HG02678 (cell line): ENCODE measurements around the gene GPATCH8.

Source experiments
- ATAC-seq: cut with Tn5 transposase; IDR thresholded peaks from one replicate; pipeline ENCODE4 v1.9.1; 2021; ENCODE audit warnings: mild to moderate bottlenecking, moderate library complexity; ENCODE audit not compliant: unreplicated experiment

Gene GPATCH8

DNA sequence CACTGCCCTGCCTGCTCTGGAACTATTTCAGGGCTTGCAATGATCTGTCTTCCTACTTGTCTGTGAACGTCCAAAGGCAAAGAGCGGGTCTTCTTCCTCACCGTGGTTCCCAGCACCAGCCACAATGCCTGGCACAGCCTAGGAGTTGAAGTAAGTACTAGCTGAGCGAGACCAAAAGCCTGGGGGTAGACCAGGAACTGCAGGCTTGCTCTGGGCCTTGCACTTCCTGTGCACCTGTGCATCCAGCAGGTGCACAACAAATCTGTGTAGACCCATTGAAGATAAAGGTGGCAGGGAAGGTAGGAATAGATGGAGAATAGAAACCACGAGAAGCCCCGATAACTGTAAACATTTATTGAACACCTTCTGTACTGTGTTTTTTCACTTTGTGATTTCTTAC is 144.2 kb downstream of the GPATCH8 start:
- no peak for ATAC-seq

DNA sequence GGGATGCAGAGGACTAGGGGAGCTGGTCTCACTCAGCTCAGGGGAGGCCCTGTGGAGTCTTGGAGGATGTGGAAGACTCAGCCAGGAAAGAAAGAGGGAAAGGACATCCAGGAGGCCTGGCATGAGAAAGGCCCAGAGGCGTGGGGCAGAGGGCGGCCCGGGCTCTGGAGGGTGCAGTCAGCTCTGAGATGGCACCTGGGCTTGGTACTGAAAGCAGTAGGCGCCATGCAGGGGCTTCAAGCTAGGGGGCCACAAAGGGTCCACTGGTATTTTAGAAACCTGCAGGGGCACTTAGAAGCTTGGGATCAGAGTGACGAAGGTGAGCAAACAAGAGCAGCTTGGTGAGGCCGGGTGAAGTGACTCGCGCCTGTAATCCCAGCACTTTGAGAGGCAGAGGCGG is 145.1 kb downstream of the GPATCH8 start:
- ATAC-seq, result no peak

DNA sequence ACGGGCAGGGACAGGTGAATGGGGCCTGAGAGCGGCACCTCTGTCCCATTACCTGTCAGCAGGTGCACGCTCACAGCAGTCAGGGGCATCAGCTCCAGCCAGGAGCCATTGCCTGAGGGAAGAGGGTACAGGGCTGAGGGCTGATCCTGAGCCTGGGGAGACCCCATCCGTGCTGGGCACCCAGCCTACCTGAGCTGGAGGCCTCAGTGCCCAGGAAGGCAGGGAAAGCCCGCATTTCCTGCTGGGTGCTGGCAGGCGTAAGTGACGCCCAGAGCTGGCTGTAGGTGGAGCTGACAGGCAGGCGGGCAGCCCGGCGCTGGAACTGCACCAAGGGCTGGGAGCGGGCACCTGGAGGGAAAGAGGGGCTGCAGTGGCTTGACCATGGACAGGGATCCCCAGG is 147.0 kb downstream of the GPATCH8 start:
- no peak for ATAC-seq

DNA sequence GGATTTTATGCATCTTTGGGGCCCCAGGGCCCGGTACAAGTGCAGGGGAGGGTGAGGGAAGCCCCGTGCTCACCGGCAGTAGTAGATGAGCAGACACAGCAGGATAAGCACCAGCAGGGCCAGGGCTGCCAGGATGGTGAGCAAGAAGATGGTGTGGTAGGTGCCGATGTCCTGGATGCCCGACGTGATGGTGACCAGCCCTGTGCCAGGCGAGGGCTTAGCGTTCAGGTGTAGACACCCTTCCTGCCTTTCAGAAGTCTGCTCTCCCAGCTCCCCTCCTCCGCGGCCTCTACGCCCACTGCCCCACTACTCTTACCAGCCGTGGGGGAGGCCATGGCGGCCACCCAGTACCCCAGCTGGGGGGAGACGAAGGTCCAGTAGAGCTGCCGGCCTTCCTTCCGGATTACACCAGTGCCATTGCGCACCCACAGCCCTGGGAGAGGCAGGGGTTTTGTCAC is 147.5 kb downstream of the GPATCH8 start:
- ATAC-seq, result no peak

DNA sequence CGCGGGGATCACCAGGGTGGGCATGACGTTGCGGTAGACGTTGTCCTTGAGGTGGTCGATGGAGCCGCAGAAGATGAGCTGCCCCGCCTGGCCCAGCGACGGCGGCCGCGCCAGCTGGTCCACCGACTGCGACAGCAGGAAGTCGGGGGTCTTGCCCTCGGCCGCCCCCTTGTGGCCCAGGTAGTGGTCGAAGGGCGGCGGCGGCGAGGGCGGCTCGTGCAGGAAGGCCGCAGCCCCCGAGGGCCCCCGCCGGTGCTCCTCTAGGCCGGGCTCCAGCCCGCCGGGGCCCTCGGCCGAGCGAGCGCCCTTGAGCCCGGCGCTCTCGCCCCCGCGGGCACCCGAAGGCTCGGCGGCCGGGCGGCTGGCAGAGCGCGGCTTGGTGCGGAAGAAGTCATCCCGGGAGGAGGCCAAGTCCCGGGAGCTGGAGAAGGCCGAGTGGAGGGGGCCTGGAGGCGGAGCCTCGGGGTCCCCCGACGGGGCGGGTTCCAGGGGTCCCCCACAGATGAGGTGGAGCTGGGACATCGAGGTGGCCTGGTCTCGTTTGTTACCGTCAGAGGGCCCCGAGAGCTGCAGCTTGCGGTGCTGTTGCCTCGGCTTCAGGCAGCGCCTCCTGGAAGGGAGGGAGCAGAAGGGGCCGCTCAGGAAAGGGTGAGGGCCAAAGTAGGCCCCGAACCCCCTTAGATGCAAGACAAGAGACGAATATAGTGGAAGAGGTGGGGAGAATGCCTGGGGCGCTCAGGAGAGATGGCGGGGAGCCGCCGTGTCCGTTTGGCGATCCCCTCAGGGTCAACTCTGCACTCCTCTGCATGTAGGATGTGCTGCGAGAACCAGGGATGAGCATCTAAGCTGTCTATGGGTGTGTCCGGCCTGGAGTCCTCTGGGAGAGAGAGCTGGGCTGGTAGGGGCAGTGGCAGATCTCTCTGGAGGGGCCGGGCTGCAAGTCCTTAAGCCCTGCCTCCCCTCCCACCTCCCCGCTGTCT is 148.3 kb downstream of the GPATCH8 start:
- ATAC-seq, result no peak

DNA sequence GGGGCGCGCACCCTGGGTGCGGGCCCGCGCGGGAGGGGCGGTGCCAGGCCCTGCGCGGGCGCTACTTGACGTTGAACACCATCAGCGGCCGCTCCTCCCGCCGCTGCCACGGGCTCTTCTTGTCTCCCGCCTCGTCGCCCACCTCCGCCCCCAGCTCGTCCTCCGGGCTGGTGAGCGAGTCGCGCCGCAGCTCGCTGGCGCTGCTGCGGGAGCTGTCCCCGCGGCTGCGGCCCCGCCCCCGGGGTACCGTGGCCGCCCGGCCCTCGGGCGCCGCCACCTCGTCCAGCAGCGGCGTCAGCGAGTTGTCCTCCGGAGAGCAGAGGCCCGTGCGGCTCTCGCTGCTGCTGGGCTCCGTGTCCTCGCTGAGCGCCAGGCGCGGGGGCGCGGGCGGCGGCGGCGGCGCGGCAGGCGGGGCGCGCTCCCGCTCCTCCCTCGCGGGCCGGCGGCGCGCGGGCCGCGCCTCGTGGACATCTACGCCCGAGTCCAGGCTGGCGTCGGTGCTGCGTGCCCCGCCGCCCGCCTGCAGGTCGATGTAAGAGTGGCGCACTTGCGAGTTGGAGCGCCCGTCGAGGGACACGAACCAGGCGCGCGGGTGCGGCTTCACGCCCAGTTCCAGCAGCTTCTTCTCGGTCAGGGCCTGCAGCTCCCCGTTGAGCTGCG is 149.4 kb downstream of the GPATCH8 start:
- ATAC-seq, result no peak

DNA sequence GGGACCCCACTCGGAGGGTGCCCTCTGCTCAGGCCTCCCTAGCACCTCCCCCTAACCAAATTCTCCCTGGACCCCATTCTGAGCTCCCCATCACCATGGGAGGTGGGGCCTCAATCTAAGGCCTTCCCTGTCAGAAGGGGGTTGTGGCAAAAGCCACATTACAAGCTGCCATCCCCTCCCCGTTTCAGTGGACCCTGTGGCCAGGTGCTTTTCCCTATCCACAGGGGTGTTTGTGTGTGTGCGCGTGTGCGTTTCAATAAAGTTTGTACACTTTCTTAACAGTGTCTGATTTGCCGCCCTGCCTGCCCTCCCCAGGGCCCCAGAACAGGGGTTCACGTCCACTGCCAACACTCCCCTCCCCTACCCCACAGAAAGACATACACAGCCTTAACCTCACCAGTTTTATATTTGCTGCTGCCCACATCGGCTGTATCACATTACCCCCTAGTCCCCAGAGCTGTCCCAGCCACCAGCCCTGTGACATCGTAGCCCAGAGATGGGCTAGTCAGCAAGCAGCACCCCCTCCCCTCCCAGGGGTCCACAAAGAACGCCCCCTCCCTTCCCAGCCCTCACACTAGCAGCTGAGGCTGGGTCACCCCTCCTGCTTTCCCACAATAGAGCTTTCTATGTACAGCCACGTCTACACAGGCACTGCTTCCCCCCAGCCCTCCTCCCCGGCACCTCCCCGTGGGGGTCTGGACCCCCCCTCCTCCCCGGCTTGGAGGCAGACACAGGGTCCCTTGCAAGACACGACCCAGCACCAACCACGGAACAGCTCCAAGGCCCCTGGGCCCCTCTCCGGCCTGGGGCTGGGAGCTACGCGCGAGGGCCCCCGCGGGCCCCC is 150.2 kb downstream of the GPATCH8 start:
- ATAC-seq, result no peak

DNA sequence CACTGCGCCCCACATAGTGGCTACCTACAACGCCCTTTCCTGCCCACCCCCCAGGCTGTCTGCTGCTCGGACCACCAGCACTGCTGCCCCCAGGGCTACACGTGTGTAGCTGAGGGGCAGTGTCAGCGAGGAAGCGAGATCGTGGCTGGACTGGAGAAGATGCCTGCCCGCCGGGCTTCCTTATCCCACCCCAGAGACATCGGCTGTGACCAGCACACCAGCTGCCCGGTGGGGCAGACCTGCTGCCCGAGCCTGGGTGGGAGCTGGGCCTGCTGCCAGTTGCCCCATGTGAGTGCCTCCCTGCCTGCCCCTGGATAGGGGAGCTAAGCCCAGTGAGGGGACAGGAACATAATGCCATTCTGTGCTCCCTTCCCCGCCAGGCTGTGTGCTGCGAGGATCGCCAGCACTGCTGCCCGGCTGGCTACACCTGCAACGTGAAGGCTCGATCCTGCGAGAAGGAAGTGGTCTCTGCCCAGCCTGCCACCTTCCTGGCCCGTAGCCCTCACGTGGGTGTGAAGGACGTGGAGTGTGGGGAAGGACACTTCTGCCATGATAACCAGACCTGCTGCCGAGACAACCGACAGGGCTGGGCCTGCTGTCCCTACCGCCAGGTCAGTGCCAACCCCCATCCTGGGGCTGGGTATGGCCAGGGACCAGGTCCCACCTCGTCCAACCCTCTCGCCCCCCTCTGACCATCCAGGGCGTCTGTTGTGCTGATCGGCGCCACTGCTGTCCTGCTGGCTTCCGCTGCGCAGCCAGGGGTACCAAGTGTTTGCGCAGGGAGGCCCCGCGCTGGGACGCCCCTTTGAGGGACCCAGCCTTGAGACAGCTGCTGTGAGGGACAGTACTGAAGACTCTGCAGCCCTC is 151.0 kb downstream of the GPATCH8 start:
- no peak for ATAC-seq

DNA sequence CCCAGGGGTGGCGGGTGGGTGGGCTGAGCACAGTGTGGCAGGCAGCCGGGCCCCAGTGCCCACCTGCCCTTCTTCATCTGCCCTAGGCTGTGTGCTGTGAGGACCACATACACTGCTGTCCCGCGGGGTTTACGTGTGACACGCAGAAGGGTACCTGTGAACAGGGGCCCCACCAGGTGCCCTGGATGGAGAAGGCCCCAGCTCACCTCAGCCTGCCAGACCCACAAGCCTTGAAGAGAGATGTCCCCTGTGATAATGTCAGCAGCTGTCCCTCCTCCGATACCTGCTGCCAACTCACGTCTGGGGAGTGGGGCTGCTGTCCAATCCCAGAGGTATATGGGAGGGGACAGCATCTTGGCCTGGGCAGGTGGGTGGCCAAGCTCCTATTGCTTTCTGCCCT is 151.7 kb downstream of the GPATCH8 start:
- no peak for ATAC-seq

DNA sequence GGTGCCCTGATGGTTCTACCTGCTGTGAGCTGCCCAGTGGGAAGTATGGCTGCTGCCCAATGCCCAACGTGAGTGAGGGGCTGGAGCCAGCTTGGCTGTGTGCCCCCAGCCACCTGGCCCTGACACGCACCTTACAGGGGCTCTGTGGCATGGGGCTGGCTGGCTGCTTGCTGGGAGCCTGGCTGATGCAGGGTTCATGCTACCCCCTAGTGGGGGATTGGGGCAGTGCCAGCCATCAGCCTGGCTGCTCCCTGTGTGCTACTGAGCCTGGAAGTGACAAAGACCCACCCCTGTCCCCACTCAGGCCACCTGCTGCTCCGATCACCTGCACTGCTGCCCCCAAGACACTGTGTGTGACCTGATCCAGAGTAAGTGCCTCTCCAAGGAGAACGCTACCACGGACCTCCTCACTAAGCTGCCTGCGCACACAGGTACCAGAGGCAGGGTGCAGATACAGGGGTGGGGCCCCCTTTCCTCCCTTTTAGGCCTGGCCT is 152.4 kb downstream of the GPATCH8 start:
- ATAC-seq, result no peak

DNA sequence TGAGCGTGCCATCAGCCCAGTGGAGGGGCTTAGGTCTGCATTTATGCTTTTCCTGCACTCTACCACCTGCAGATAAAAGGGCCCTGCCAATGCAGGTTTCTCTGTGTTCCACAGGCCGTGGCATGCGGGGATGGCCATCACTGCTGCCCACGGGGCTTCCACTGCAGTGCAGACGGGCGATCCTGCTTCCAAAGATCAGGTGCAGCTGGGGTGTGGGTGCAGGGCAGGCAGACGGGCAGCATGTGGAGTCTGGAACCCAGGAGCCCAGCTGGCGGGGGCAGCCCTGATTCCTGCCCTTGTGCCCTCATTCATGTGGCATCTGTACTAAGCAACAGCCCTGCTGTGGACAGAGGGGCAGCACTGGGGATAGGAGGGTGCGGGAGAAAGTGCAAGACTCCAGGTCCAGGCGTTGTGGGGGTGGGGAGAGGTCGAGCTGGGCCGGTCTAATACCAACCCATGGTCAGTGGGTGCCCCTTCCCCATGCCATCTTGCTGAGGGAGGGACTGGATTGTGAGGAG is 153.6 kb downstream of the GPATCH8 start:
- ATAC-seq, result no peak

DNA sequence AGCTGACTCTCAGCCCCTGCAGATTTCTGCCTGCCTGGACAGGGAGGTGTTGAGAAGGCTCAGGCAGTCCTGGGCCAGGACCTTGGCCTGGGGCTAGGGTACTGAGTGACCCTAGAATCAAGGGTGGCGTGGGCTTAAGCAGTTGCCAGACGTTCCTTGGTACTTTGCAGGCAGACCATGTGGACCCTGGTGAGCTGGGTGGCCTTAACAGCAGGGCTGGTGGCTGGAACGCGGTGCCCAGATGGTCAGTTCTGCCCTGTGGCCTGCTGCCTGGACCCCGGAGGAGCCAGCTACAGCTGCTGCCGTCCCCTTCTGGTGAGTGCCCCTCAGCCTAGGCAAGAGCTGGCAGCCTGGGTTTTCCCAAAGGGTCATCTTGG is 154.2 kb downstream of the GPATCH8 start:
- no peak for ATAC-seq

DNA sequence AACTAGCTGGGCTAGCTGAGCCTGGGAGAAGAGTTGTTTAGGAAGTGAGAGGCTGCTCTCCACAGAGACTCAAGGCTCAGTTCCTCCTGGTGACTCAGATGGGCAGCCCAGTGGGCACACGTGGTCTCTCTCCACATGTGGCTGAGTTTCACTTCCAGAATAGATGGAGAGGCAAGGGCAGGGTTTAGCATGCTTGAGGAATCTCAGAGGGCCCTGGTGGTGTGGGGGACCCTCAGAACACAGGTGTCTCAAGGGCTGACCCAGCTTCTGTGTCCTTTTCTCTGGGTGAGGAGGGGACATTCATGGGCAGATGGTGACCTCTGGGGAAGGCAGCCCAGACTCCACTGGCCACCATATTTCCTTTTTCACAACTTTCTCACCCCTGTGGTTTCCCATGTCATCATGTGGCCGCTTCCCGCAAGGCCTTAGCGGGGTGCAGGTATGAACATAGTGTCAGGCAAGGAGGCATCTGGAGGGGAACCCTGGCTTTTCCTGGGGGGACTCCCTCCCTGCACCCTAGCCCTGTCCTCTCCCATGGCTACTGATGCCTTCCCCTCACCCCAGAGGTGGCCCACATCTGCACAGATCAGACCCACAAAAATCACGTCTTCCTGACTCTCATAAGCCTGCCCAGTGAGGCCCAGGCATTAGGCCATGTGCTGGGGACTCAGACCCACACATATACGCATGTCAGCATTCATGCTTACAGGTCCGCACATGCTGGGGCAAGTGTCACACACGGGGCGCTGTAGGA is 154.8 kb downstream of the GPATCH8 start:
- ATAC-seq, result peak; percentile 48
